K562 (cell line): ENCODE results near the gene GLI1. TPM values are rescaled to one million over a fixed set of nuclear protein-coding genes. Genes with fewer than 3 reads are reported as not detected.

Experiments
- CBFA2T2 ChIP-seq: fragments of 450-650 bp; conservative IDR thresholded peaks from 2 replicates; pipeline ENCODE4 v1.6.1; 2017; ENCODE audit warnings: mild to moderate bottlenecking
- CBX8 ChIP-seq: fragments of 200-600 bp; sonication (generic); IDR thresholded peaks from 2 replicates; pipeline ENCODE4 v1.6.1; 2012; ENCODE audit warnings: borderline replicate concordance, mixed run types, low read depth, mild to moderate bottlenecking, moderate library complexity, mixed read lengths, low read length, control low read depth, inconsistent platforms; ENCODE audit not compliant: poor library complexity, severe bottlenecking; ENCODE audit errors: extremely low read depth
- CC2D1A ChIP-seq: fragments of 450-650 bp; IDR thresholded peaks from 2 replicates; pipeline ENCODE4 v1.6.1; 2017; ENCODE audit warnings: mild to moderate bottlenecking
- CHD2 ChIP-seq: IDR thresholded peaks from 2 replicates; pipeline ENCODE4 v1.6.1; 2011; ENCODE audit warnings: low read depth, low read length
- DACH1 ChIP-seq: fragments of 450-650 bp; IDR thresholded peaks from 2 replicates; pipeline ENCODE4 v1.6.1; 2018; ENCODE audit not compliant: partially characterized antibody
- ELF1 ChIP-seq: fragments of 200-800 bp; sonication (Bioruptor generic); IDR thresholded peaks from 2 replicates; pipeline ENCODE4 v1.6.1; 2016; ENCODE audit warnings: missing genetic modification characterization, missing compliant biosample characterization
- EZH2 ChIP-seq: IDR thresholded peaks from 2 replicates; pipeline ENCODE4 v1.6.1; 2012; ENCODE audit warnings: low read depth, mild to moderate bottlenecking, inconsistent platforms, low read length, borderline replicate concordance
- FOS ChIP-seq: IDR thresholded peaks from 3 replicates; pipeline ENCODE4 v1.6.1; 2011; ENCODE audit not compliant: insufficient read length; ENCODE audit errors: extremely low read depth
- FOXK2 ChIP-seq, 2 experiments: fragments of 450-650 bp; IDR thresholded peaks in 1 of 2; conservative IDR thresholded peaks in 1 of 2; 2 replicates each; pipeline ENCODE4 v1.6.1; 2016; ENCODE audit warnings: low read depth in 2 of 2, mild to moderate bottlenecking in 1 of 2
- GTF2E2 ChIP-seq: fragments of 200-800 bp; sonication (Bioruptor generic); IDR thresholded peaks from 2 replicates; pipeline ENCODE4 v1.6.1; 2016; ENCODE audit warnings: missing genetic modification characterization, missing compliant biosample characterization
- LCOR ChIP-seq: sonication (generic); formaldehyde crosslinking; IDR thresholded peaks from 2 replicates; pipeline ENCODE4 v1.8.0; 2022; ENCODE audit warnings: mild to moderate bottlenecking, missing genetic modification reagents
- MED1 ChIP-seq: sonication (generic); formaldehyde crosslinking; IDR thresholded peaks from 2 replicates; pipeline ENCODE4 v1.8.1; 2023; ENCODE audit warnings: missing genetic modification reagents, borderline replicate concordance
- MEF2A ChIP-seq: IDR thresholded peaks from 2 replicates; pipeline ENCODE4 v1.6.1; 2011; ENCODE audit warnings: low read depth, mild to moderate bottlenecking, low read length, moderate library complexity; ENCODE audit not compliant: control insufficient read depth
- MEF2D ChIP-seq: conservative IDR thresholded peaks from 2 replicates; pipeline ENCODE4 v1.6.1; 2016; ENCODE audit warnings: low read depth, missing genetic modification characterization, missing compliant biosample characterization
- MEIS2 ChIP-seq: fragments of 450-650 bp; IDR thresholded peaks from 2 replicates; pipeline ENCODE4 v1.6.1; 2014; ENCODE audit warnings: mild to moderate bottlenecking; ENCODE audit not compliant: partially characterized antibody
- MYBL2 ChIP-seq, 2 experiments: fragments of 450-650 bp in 1 of 2; sonication (generic) in 1 of 2; formaldehyde crosslinking in 1 of 2; IDR thresholded peaks; 2 replicates each; pipeline versions ENCODE4 v1.6.1 to v1.8.1; 2017 to 2022; ENCODE audit warnings: borderline replicate concordance in 1 of 2, inconsistent platforms in 1 of 2, low read depth in 1 of 2, mild to moderate bottlenecking in 1 of 2, missing genetic modification reagents in 1 of 2, moderate library complexity in 1 of 2
- NCOA2 ChIP-seq, 2 experiments: fragments of 450-650 bp; IDR thresholded peaks; 2 replicates each; pipeline ENCODE4 v1.6.1; 2018; ENCODE audit warnings: mild to moderate bottlenecking in 2 of 2, moderate library complexity in 1 of 2; ENCODE audit not compliant: partially characterized antibody in 2 of 2
- NFYB ChIP-seq: IDR thresholded peaks from 2 replicates; pipeline ENCODE4 v1.6.1; 2011; ENCODE audit warnings: mild to moderate bottlenecking, moderate library complexity; ENCODE audit not compliant: insufficient read length; ENCODE audit errors: extremely low read depth
- POLR2G ChIP-seq: fragments of 200-400 bp; formaldehyde crosslinking; IDR thresholded peaks from 2 replicates; pipeline ENCODE4 v1.6.1; 2017; ENCODE audit warnings: low read depth, mild to moderate bottlenecking, antibody characterized with exemption, low read length, moderate library complexity
- RAD51 ChIP-seq: fragments of 450-650 bp; IDR thresholded peaks from 2 replicates; pipeline ENCODE4 v1.7.1; 2016; ENCODE audit warnings: low read depth, mild to moderate bottlenecking, borderline replicate concordance
- SP1 ChIP-seq: sonication (generic); formaldehyde crosslinking; IDR thresholded peaks from 2 replicates; pipeline ENCODE4 v1.8.1; 2022; ENCODE audit warnings: mild to moderate bottlenecking, missing genetic modification reagents
- ZNF146 ChIP-seq: IDR thresholded peaks from one replicate; pipeline ENCODE4 v1.6.1; 2018; ENCODE audit warnings: missing compliant biosample characterization; ENCODE audit not compliant: unreplicated experiment
- ZNF699 ChIP-seq: fragments of 250-450 bp; sonication (Bioruptor Pico); IDR thresholded peaks from 2 replicates; pipeline ENCODE4 v1.8.0; 2021; ENCODE audit warnings: mild to moderate bottlenecking, moderate library complexity; ENCODE audit not compliant: insufficient replicate concordance
- ZNF77 ChIP-seq: fragments of 250-450 bp; sonication (Bioruptor Pico); IDR thresholded peaks from 2 replicates; pipeline ENCODE4 v1.5.0; 2020
- polyA plus RNA-seq, 8 experiments: library from polyadenylated mRNA; depleted of rRNA in 4 of 8; stranded (reverse) in 5 of 8; unstranded in 3 of 8; fragments of >200 nt; fragmentation: Nextera tagmentation in 2 of 8; fragmentation: Illumina TruSeq in 1 of 8; extraction: Ambion mirVana in 2 of 8; extraction: Trizol in 1 of 8; gene quantifications; 2 replicates each; pipeline versions ENCODE4 v1.2.1 to v1.2.3, GENCODE V29; 2011 to 2014; ENCODE audit warnings: inconsistent platforms in 1 of 8, missing spikeins in 1 of 8
- total RNA-seq, 7 experiments: library from RNA; depleted of rRNA in 6 of 7; stranded (reverse); fragments of >200 nt in 6 of 7; fragmentation: Illumina TruSeq in 2 of 7; extraction: Trizol in 2 of 7; gene quantifications; 2 replicates each; pipeline versions ENCODE4 v1.2.1 to v1.2.3, GENCODE V29; 2011 to 2021; ENCODE audit warnings: low replicate concordance in 1 of 7
- TF ChIP-seq, protein P1 (sequence below): fragments of 450-650 bp; IDR thresholded peaks from 2 replicates; pipeline ENCODE4 v1.6.1; 2017; ENCODE audit warnings: mild to moderate bottlenecking, moderate library complexity
- TF ChIP-seq, protein P2 (sequence below), 2 experiments: IDR thresholded peaks; 2 replicates each; pipeline ENCODE4 v1.6.1; 2011; ENCODE audit warnings: borderline replicate concordance in 1 of 2, control low read depth in 1 of 2, low read depth in 1 of 2, low read length in 1 of 2, mild to moderate bottlenecking in 1 of 2, mixed read lengths in 1 of 2, moderate library complexity in 1 of 2; ENCODE audit not compliant: insufficient read depth in 1 of 2, insufficient read length in 1 of 2, poor library complexity in 1 of 2, severe bottlenecking in 1 of 2; ENCODE audit errors: extremely low read depth in 1 of 2

Gene GLI1
- total and polyA plus RNA-seq, 9 of the 15 experiments (the other 6 are each of a cell fraction or from before 2014, with no cell fraction given), result 0.24 to 3.7 (median 0.61) TPM

DNA sequence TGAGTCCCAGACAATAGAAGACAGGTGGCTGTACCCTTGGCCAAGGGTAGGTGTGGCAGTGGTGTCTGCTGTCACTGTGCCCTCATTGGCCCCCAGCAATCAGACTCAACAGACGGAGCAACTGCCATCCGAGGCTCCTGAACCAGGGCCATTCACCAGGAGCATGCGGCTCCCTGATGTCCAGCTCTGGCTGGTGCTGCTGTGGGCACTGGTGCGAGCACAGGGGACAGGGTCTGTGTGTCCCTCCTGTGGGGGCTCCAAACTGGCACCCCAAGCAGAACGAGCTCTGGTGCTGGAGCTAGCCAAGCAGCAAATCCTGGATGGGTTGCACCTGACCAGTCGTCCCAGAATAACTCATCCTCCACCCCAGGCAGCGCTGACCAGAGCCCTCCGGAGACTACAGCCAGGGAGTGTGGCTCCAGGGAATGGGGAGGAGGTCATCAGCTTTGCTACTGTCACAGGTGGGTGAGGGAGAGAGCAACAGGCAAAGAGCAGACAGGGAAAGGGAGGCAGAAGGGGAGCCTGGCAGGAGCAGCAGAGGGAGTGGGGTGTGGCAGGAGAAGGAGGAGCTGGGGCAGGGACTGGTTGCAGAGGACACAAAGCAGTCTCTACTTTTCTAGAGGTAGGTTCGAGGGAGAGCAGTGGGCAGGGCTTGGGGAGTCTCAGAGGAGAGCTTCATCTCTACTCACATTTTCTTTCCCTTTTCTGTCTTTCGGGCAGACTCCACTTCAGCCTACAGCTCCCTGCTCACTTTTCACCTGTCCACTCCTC, 4.0 kb upstream of the GLI1 start (continued):
- no peak for TF ChIP-seq ZNF699 (CRISPR knock-in tag)
- no peak for TF ChIP-seq MEF2D (tag)
- TF ChIP-seq GTF2E2, result no peak; the same call in none of the 2 replicates
- TF ChIP-seq CHD2, result no peak
- 0 out of 4 replicates have a peak, but pooled peaks of 1 of the 2 experiments have one; percentile 3 for TF ChIP-seq FOXK2 (conservative IDR thresholded peaks at IDR 0.05 in 1 of 2, IDR thresholded peaks at IDR 0.05 in 1 of 2; ENCODE audit: low read depth in 2 of 2)
- no peak for TF ChIP-seq LCOR
- no peak for TF ChIP-seq MEIS2
- no peak for TF ChIP-seq CBFA2T2
- TF ChIP-seq ZNF77 (CRISPR knock-in tag), result no peak
- TF ChIP-seq MEF2A, result no peak
- TF ChIP-seq EZH2, result no peak
- 0 out of 2 replicates have a peak, but pooled peaks have one; percentile 9 for TF ChIP-seq SP1
- TF ChIP-seq ELF1 (tag), result no peak
- TF ChIP-seq ZNF146 (CRISPR knock-in tag), result no peak
- TF ChIP-seq POLR2G, result peak; percentile 87
- no peak for TF ChIP-seq RAD51
- TF ChIP-seq MYBL2 (IDR thresholded peaks at IDR 0.05; ENCODE audit: low read depth), result peak; percentile 25; the same call in 1 of the 2 replicates
- no peak for TF ChIP-seq MYBL2 (CRISPR knock-in tag; IDR thresholded peaks at IDR 0.05; ENCODE audit: borderline replicate concordance)
- no peak for TF ChIP-seq FOS
- TF ChIP-seq NFYB, result no peak
- TF ChIP-seq MED1, result no peak
- TF ChIP-seq DACH1, result no peak
- TF ChIP-seq CC2D1A, result no peak
- TF ChIP-seq CBX8, result no peak
- TF ChIP-seq, protein P1, sequence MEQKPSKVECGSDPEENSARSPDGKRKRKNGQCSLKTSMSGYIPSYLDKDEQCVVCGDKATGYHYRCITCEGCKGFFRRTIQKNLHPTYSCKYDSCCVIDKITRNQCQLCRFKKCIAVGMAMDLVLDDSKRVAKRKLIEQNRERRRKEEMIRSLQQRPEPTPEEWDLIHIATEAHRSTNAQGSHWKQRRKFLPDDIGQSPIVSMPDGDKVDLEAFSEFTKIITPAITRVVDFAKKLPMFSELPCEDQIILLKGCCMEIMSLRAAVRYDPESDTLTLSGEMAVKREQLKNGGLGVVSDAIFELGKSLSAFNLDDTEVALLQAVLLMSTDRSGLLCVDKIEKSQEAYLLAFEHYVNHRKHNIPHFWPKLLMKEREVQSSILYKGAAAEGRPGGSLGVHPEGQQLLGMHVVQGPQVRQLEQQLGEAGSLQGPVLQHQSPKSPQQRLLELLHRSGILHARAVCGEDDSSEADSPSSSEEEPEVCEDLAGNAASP, result no peak
- TF ChIP-seq, protein P2, sequence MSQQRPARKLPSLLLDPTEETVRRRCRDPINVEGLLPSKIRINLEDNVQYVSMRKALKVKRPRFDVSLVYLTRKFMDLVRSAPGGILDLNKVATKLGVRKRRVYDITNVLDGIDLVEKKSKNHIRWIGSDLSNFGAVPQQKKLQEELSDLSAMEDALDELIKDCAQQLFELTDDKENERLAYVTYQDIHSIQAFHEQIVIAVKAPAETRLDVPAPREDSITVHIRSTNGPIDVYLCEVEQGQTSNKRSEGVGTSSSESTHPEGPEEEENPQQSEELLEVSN (IDR thresholded peaks at IDR 0.05; ENCODE audit: borderline replicate concordance in 1 of 2, extremely low read depth in 1 of 2, insufficient read depth in 1 of 2, insufficient read length in 1 of 2, low read depth in 1 of 2, low read length in 1 of 2, poor library complexity in 1 of 2, severe bottlenecking in 1 of 2), result no peak
- no peak for TF ChIP-seq NCOA2 (IDR thresholded peaks at IDR 0.05; ENCODE audit: partially characterized antibody in 2 of 2)
